Measurements from ENCODE around the gene GNB5. TPM values are rescaled to one million over a fixed set of nuclear protein-coding genes. Genes with fewer than 3 reads are reported as not detected.
"Not testable (repeated sequence)": the region's sequence is repeated elsewhere in the genome, so short reads cannot be mapped to it uniquely, and the experiment has no call there.

The GNB5 gene
- polyA plus RNA-seq (ENCODE audit: insufficient read length in 3 of 3), result 10 to 100 TPM; 15.6 to 17.1 (median 15.8) TPM

DNA sequence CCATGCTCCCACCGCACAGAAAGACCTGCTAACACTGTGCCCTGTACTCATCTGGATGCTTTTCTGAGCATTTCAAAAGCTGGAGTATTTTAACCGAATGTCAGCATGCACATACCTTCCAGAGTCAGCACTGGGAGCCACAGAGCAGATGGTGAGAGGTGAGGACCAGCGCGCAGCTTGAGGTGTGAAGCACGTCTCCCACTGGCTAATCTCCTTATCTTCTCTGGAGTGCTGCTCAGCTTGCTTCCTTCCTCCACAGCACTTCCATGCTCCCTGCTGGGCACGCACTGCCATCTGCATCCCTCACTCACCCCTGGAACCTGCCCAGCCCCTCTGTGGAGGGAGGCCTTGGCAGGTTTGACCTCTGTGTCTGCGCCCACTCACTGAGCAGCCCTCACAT is at the start of gene GNB5:
Gene GNB5, minus strand, starts transcription at position 186 of the 400 bp plus-strand sequence. CDS start 6,716 bp downstream, outside the sequence.
- DNase-seq (ENCODE audit: low read depth in 3 of 3, low spot score in 2 of 3), result no peak

DNA sequence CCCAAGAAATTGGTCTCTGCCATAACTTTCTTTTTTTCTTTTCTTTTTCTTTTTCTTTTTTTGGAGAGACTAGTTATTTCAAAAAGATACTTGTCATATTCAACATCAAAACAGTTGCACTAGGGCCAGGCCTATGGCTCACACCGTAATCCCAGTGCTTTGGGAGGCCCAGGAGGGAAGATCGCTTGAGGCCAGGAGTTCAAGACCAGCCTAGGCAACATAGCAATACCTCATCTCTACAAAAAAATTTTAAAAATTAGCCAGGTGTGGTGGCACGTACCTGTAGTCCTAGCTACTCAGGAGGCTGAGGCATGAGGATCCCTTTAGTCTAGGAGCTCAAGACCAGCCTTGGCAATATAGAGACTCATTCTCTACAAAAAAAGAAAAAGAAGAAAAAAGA is 49.0 kb upstream of the GNB5 start:
- no peak for DNase-seq (ENCODE audit: low read depth in 3 of 3, low spot score in 2 of 3)

DNA sequence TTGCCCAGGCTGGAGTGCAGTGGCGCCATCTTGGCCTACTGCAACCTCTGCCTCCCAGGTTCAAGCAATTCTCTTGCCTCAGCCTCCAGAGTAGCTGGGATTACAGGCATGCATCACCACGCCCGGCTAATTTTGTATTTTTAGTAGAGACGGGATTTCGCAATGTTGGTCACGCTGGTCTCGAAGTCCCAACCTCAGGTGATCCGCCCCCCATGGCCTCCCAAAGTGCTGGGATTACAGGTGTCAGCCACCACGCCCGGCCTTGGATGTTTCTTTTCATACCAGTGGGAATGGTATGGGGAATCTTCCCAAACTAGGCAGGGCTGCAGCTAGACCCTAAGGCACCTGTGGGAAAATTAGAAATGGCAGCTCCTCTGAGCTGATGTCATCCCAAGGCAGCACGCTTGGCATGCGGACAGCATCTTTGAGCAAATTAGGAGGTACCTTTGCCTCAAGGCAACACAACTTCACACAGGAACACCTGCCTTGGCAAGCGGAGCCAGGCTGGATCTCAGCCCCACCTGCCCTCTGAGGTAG is 47.9 kb upstream of the GNB5 start:
- DNase-seq (ENCODE audit: low read depth in 3 of 3, low spot score in 2 of 3), result not testable (repeated sequence)

DNA sequence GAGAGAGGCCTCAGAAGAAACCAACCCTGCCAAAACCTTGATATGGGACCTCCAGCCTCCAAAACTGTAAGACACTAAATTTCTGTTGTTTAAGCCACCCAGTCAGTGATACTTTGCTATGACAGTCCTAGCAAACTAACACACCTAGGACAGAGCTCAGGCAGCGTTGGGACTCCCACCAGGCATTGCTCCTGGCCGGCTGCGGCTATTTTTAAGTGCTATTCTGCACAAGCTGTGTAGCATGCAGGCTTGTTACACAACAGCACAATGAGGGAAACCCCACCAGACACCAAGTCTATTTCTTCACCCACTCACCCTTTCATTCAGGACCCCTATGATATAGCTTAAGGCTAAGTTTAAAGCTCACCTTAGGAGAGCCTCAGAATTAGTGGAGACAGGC is 47.0 kb upstream of the GNB5 start:
- DNase-seq (ENCODE audit: low read depth in 3 of 3, low spot score in 2 of 3), result no peak

DNA sequence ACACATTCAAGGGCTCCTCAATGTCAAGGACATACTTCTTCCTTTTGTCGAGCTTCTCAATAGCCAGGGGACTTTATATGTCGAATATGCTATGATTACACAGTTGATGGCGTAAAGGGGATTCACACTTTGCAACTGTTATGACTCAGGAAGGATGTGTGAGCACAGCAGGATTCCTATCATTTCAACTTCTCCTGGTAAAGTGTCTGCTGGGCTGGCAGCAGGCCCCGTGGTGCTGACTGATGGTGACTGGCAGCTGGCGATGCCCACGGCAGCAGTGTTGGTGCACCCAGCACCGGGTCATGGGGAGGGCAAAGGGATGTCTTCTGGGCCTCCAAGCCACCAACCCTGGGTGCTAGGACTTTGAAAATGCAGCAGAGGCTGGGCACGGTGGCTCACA is 44.8 kb upstream of the GNB5 start:
- no peak for DNase-seq (ENCODE audit: low read depth in 3 of 3, low spot score in 2 of 3)

DNA sequence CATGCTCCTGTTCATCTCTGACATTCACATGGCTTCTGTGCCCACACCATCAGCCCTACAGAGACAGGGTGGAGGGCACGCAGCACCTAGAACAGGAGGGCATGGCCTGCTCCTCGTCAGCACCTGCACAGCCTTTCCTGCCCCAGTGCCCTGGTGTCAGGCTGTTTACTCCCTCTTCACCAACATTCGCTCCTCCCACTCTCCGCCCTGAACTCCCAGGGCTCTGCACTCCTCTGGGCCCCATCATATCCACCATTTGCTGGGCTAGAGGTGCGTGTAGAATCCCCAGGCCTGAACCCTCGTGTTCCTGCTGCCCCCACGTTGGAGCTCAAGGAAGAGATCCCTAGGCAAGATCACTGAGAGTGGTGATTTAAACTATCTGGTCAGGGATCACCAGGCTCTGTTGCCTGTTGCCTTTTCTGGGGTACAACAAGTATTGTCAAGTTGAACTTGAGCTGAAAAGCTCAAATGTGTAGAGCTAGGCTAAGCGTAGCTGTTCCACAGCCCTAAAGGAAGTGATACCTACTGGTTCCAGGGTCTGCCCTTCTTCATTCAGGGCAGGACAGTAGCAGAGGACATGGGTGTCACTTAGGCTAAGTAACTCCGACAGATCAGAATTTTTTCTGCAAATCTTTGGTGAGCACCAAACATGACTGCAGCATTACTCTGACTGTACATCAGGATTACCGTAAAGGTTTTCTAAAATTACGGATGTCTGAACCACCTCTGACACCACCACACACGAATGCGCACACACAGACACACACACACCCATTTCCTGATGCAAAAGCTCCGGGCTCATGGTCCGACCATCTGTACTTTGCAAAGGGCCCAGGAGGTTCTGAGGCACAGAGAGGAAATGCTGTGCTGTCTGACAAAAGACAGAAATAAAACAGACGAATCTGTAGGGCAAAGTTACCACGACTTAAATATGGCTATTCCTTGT is 43.7 kb upstream of the GNB5 start:
- DNase-seq (ENCODE audit: low read depth in 3 of 3, low spot score in 2 of 3), result no peak

DNA sequence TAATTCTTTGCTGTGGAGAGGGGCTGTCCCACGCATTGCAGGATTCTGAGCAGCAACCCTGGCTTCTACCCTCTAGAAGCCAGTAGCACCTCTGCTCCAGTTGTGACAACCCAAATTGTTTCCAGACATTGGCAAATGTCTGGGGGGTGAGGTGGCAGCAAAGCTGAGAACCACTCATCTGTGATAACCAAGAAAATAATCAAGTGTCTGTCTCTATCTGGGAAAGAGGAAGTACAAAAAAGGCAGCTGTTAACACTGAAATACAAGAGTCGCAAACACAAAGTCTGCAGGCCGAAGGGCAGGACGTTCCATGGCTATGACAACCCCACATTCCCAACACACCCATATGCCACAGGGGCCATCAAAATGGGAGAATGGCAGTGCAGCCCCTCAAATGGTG is 42.2 kb upstream of the GNB5 start:
- DNase-seq (ENCODE audit: low read depth in 3 of 3, low spot score in 2 of 3), result no peak

DNA sequence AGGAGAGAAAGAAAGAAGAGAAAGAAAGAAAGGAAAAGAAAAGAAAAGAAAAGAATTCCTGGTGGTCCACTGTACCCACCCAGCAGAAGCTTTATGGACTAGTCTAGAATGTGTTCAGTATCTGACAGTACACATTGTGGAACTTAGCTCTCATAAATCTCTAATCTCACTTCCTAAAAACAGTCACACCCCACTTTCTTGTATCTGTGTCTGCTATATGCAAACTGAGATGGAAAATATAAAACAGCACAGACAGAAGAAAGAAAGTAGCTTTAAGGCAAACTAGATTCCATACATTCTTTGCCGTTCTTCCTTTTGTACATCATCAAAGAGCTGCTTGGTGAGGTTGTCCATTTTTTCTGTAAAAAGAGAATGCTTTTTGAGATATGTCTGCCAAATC is 41.1 kb upstream of the GNB5 start:
- no peak for DNase-seq (ENCODE audit: low read depth in 3 of 3, low spot score in 2 of 3)

DNA sequence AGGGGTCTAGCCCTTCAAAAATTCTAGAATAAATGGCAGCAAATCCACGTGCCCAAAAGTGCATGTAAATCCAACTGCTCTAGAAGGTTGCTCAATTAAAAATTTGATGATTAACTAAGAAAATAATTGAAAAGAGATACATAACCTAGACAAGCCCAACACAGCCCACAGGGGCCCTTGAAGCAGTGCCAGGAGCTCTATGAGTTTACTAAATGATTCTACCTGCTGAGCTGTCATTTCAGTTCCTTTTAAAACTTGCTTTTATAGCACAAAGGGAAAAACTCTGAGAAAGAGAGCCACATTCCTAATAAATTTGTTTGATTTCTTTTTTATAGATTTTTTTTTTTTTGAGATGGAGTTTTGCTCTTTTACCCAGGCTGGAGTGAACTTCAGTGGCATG is 38.9 kb upstream of the GNB5 start:
- no peak for DNase-seq (ENCODE audit: low read depth in 3 of 3, low spot score in 2 of 3)

DNA sequence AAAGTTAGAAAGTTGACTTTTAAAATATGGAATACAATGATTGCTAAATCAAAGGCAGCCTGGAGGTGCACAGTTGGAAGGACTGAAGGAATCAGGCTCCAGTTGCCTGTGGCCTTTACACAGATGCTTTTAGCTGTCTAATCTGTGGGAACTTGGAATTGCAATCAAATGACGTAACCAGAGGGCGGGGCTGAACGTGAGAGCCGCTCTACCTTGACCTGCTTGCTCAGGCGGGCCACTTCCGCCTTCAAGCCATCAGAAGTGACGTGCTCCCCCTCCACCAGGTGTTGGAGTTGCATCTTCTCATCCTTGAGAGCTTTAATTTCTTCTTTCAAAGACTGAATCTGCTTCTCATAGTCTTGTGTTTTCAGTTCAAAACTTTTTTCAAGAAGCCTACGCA is 37.7 kb upstream of the GNB5 start:
- peak in 2 of 3 donors; percentile 27 to 56 for DNase-seq (ENCODE audit: low read depth in 3 of 3, low spot score in 2 of 3)

DNA sequence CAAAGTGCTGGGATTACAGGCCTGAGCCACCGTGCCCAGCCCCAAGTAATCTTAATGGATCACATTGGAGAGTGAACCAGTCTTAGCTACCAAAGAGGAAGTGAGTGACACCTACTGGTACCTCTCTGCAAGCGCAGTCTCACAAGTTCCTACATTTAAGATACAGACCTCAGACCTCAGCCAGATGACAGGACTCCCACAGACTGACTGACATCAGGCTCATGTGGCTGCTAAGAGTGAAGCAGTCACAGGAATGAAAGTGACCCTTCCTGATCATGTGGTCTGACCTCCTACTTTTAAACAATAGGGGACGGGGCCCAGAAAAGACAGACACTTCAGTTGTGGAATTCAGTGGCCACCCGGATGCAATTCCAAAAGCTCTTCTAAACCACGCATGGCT is 36.3 kb upstream of the GNB5 start:
- DNase-seq (ENCODE audit: low read depth in 3 of 3, low spot score in 2 of 3), result peak in 2 of 3 donors; percentile 51 to 60

DNA sequence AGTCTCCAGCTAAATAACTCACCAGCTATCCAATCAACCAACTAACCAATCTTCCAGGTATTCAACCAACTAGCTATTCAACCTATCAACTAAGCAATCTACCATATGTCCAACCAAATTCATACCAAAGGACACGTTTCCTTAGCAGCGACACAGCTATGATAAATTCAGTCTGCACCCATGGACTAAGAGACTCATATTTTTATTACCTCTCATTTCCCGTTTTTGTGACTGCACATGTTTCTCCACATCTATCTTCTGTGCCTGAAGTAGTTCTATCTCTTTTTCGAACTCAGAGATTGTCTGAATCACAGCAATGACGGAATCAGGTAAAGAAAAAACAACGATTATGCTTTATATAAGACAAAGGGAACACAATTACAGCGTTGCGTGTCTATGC is 34.0 kb upstream of the GNB5 start:
- DNase-seq (ENCODE audit: low read depth in 3 of 3, low spot score in 2 of 3), result no peak

DNA sequence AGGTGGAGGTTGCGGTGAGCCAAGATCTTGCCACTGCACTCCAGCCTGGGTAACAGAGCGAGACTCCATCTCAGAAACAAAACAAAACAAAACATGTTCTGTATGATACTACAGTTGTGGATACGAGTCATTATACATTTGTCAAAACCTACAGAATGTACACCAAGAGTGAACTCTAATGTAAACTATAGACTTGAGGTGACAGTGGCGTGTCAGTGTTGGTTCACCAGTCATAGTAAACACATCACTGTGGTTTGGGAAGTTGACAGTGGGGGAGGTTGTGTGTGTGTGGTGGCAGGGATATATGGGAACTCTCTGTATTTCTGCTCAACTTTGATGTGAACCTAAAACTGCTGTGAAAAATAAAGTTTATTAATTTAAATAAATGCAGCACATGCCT is 33.0 kb upstream of the GNB5 start:
- no peak for DNase-seq (ENCODE audit: low read depth in 3 of 3, low spot score in 2 of 3)

DNA sequence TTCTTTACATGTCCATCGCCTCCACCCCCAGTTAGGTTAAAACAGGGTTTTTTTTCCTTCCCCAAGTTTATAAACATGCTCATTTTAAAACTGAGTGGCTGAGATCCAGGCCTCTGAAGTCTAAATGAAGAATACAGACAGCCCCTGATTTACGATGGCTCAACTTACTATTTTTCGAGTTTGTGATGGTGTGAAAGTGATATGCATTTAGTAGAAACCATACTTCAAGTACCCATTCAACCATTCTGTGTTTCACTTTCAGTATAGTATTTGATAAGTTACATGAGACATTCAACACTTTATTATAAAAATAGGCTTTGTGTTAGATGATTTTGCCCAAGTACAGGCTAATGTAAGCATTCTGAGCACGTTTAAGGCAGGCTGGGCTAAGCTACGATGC is 30.5 kb upstream of the GNB5 start:
- peak in 1 of 3 donors; percentile 30 for DNase-seq (ENCODE audit: low read depth in 3 of 3, low spot score in 2 of 3)

DNA sequence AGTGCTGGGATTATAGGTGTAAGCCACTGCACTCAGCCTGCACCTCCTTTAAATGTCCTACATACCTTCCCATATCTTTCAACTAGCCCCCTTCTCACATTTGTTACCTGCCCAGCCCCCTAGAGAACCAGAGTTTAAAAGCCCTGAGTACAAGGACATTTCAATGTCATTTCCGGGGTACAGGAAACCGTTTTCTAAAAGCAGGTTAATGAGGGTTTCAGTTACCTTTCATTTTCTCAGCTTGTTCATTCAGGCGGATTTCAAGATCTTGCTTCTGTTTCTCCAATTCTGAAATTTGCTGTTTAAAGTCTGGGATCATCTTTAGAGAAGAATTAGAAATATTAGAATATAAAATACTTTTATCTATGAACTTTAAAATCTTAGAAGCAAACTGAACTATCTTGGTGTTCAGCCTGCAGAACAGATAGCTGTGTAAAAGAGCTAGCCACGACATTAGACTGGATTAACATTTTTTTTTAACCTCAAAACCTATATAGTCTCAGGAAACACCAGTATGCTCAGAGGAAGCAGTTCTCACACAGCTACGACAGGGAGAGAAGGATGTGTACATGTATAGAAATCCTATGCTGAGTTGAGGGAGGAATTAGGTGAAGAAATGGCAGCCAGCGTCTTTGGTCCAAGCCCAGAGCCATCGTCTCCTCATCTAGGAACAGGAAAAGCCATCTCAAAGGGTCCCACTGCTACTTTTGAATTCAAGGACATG is 29.9 kb upstream of the GNB5 start:
- no peak for DNase-seq (ENCODE audit: low read depth in 3 of 3, low spot score in 2 of 3)

DNA sequence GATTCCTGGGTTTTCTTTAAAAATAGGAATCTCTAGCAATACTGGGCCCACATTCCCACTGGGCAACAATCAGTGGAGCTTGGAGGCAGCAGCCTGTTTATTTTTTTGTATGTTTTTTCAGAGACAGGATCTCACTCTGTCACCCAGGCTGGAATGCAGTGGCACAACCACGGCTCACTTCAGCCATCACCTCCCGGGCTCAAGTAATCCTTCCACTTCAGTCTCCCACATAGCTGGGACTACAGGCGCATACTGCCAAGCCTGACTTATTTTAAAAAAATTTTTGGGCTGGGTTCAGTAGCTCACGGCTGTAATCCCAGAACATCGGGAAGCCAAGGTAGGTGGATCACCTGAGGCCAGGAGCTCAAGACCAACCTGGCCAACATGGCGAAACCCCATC is 29.1 kb upstream of the GNB5 start:
- DNase-seq (ENCODE audit: low read depth in 3 of 3, low spot score in 2 of 3), result no peak

DNA sequence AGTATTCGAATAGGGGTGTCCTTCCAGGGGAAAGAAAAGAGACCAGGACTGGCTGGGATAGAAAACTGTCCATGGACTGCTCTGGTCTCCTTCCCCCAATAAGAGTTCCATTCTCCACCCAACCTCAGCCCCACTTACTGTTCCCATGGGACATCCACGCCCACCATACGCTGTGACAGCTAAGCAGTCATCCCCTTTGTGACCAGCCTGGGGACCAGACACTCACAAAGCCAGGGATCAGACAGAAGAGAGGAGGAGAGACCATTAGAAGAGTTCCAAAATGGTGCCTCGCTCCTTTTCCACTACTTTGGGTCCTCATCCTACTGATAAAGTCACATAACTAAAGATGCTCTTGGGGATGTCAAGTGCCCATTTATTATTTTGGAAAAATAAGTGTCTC is 27.6 kb upstream of the GNB5 start:
- no peak for DNase-seq (ENCODE audit: low read depth in 3 of 3, low spot score in 2 of 3)

DNA sequence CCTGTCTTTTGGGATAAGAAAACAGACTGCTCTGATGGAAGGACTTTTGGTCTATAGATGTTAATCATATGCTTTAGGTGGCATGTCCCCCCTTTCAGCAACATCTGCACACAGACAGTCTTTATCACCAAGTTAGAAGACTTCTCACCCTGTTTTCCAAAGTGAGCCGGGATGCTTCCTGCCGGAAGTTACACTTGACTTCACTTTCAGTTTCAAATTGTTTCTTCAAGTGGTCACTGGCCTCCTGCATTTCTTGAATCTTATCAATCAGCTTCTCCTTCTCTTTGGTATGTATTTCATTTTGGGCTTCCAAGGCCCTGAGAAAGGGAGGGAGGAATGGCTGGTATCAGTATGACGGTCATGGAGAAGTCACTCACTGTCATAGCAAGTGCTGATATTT is 27.2 kb upstream of the GNB5 start:
- no peak for DNase-seq (ENCODE audit: low read depth in 3 of 3, low spot score in 2 of 3)

DNA sequence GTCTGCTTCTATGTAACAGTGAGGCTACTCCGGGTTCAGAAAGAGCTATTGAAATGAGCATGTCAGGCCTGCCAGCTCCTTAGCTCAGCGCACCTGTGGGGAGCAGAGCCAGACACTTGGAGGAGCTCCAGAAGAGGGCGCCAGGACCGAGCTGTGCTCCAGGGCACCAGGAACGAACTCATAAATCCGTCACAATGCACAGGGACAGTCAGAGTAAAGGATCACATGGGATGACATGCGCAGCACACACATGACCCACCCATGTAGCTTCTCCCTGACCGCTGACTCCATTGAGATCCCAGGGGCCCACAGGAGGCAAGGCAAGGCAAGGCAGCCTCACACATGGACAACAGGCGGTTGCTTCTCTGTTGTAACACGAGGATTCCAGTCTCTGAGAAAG is 26.0 kb upstream of the GNB5 start:
- DNase-seq (ENCODE audit: low read depth in 3 of 3, low spot score in 2 of 3), result no peak

DNA sequence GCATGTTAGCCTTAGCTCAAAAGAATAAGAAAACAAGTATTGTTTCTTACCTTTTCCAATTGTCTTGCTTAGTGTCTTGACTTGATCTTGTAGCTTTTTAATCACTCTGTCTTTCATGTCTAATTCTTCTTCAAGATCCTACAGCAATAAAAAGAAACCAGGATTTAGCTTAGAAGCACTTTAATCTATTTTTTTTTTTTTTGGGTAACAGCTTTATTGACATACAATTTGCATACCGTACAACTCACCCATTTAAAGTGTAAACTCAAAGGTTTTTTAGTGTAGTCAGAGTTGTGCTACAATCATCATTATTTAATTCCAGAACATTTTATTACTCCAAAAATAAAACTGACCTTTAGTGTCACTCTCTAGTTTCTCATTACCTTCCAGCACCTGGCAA is 23.4 kb upstream of the GNB5 start:
- no peak for DNase-seq (ENCODE audit: low read depth in 3 of 3, low spot score in 2 of 3)

DNA sequence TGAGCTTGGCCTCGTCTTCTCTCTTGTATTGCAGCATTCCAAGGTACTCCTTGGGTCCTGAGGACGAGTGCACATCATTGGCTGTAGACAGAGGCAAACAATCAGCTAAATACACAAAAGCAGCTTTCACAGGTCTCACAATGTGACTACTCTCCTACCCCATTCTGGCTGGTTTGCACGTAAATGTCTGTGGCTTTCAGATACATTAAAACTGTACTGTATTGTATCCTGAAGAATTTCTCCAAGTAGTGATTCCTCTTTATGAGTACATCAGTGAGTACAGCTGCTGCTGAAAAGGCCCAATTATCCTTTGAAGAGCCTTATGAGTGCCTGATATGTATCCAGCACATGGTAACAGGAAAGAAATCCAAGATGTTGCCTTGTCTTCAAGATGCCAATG is 22.0 kb upstream of the GNB5 start:
- no peak for DNase-seq (ENCODE audit: low read depth in 3 of 3, low spot score in 2 of 3)

Data from right renal cortex interstitium (tissue), 3 donors.